ENCODE results near the gene PNMA6F. TPM values are rescaled to one million over a fixed set of nuclear protein-coding genes. Genes with fewer than 3 reads are reported as not detected.
"Not testable (repeated sequence)": the region's sequence is repeated elsewhere in the genome, so short reads cannot be mapped to it uniquely, and the experiment has no call there.

The PNMA6F gene
- polyA plus RNA-seq, 4 donors, result 0.06 to 0.32 (median 0.10) TPM

GRCh38 chrX:153304988-153305736 is 16.4 kb downstream of the PNMA6F start:
- DNase-seq (ENCODE audit: low read depth in 4 of 4, low spot score in 2 of 4), result no peak

GRCh38 chrX:153303276-153304262 is 18.0 kb downstream of the PNMA6F start:
- DNase-seq (ENCODE audit: low read depth in 4 of 4, low spot score in 2 of 4), result no peak

GRCh38 chrX:153302796-153303195 is 18.8 kb downstream of the PNMA6F start:
- DNase-seq (ENCODE audit: low read depth in 4 of 4, low spot score in 2 of 4), result no peak

GRCh38 chrX:153301746-153302145 is 19.8 kb downstream of the PNMA6F start:
- DNase-seq (ENCODE audit: low read depth in 4 of 4, low spot score in 2 of 4), result no peak

GRCh38 chrX:153299855-153300254 is 21.7 kb downstream of the PNMA6F start:
- no peak for DNase-seq (ENCODE audit: low read depth in 4 of 4, low spot score in 2 of 4)

GRCh38 chrX:153297376-153297775 is 24.2 kb downstream of the PNMA6F start:
- no peak for DNase-seq (ENCODE audit: low read depth in 4 of 4, low spot score in 2 of 4)

- not testable (repeated sequence) for DNase-seq (ENCODE audit: low read depth in 4 of 4, low spot score in 2 of 4)
Measured at GRCh38 chrX:153293485-153294071, 28.0 kb downstream of the PNMA6F start.

- not testable (repeated sequence) for DNase-seq (ENCODE audit: low read depth in 4 of 4, low spot score in 2 of 4)
Measured at GRCh38 chrX:153288807-153289206, 32.8 kb downstream of the PNMA6F start.

GRCh38 chrX:153285678-153286077 is 35.9 kb downstream of the PNMA6F start:
- DNase-seq (ENCODE audit: low read depth in 4 of 4, low spot score in 2 of 4), result not testable (repeated sequence)

GRCh38 chrX:153283982-153284381 is 37.6 kb downstream of the PNMA6F start:
- DNase-seq (ENCODE audit: low read depth in 4 of 4, low spot score in 2 of 4), result not testable (repeated sequence)

- not testable (repeated sequence) for DNase-seq (ENCODE audit: low read depth in 4 of 4, low spot score in 2 of 4)
Measured at GRCh38 chrX:153281784-153282183, 39.8 kb downstream of the PNMA6F start.

GRCh38 chrX:153279304-153279703 is 42.3 kb downstream of the PNMA6F start:
- not testable (repeated sequence) for DNase-seq (ENCODE audit: low read depth in 4 of 4, low spot score in 2 of 4)

- DNase-seq (ENCODE audit: low read depth in 4 of 4, low spot score in 2 of 4), result not testable (repeated sequence)
Measured at GRCh38 chrX:153276049-153276448, 45.5 kb downstream of the PNMA6F start.

- not testable (repeated sequence) for DNase-seq (ENCODE audit: low read depth in 4 of 4, low spot score in 2 of 4)
Measured at GRCh38 chrX:153275418-153275817, 46.1 kb downstream of the PNMA6F start.

- DNase-seq (ENCODE audit: low read depth in 4 of 4, low spot score in 2 of 4), result not testable (repeated sequence)
Measured at GRCh38 chrX:153272584-153272983, 49.0 kb downstream of the PNMA6F start.

- DNase-seq (ENCODE audit: low read depth in 4 of 4, low spot score in 2 of 4), result not testable (repeated sequence)
Measured at GRCh38 chrX:153272070-153272469, 49.5 kb downstream of the PNMA6F start.

Other genes starting within 250 kb of the PNMA6F start
- 10 to 100 TPM in 3 of 4 donors, 1 to 10 TPM in 1; 8.0 to 13.9 (median 11.5) TPM for gene PNMA6A, start 249.3 kb downstream of the PNMA6F start, polyA plus RNA-seq (ENCODE audit: insufficient read length in 4 of 4)
- not detected for gene MAGEA1, start 142.5 kb downstream of the PNMA6F start, polyA plus RNA-seq (ENCODE audit: insufficient read length in 4 of 4)
- 10 to 100 TPM; 16.8 to 21.7 (median 19.0) TPM for gene ZNF275, start 12.4 kb upstream of the PNMA6F start, polyA plus RNA-seq (ENCODE audit: insufficient read length in 4 of 4)
- not detected for gene PNMA6E, start 79.6 kb upstream of the PNMA6F start, polyA plus RNA-seq (ENCODE audit: insufficient read length in 4 of 4)
- 1 to 10 TPM in 2 of 4 donors, under 1 TPM in 2; 0.75 to 1.1 (median 0.97) TPM for gene ZFP92, start 89.7 kb upstream of the PNMA6F start, polyA plus RNA-seq (ENCODE audit: insufficient read length in 4 of 4)
- gene TREX2, start 124.3 kb upstream of the PNMA6F start, polyA plus RNA-seq (ENCODE audit: insufficient read length in 4 of 4), result under 1 TPM; 0.27 to 0.92 (median 0.61) TPM
- 10 to 100 TPM; 26.7 to 31.9 (median 30.2) TPM for gene HAUS7, start 148.8 kb upstream of the PNMA6F start, polyA plus RNA-seq (ENCODE audit: insufficient read length in 4 of 4)
- gene BGN, start 173.2 kb upstream of the PNMA6F start, polyA plus RNA-seq (ENCODE audit: insufficient read length in 4 of 4), result 100 to 1,000 TPM; 170 to 201 (median 195) TPM
- gene ATP2B3, start 195.9 kb upstream of the PNMA6F start, polyA plus RNA-seq (ENCODE audit: insufficient read length in 4 of 4), result under 1 TPM; 0.17 to 0.35 (median 0.33) TPM